Testis (tissue), 2 donors: ENCODE results near the gene RNASEH2B.

Experiments
- POLR2A ChIP-seq: fragments of 450-650 bp; IDR thresholded peaks from one replicate; pipeline ENCODE4 v1.6.1; 2017; ENCODE audit warnings: antibody characterized with exemption, mild to moderate bottlenecking, moderate library complexity
- TF ChIP-seq, protein P1 (sequence below), 3 experiments: fragments of 450-650 bp in 2 of 3; fragments of 200-600 bp in 1 of 3; sonication (generic) in 1 of 3; IDR thresholded peaks; one replicate each; pipeline ENCODE4 v1.5.1; 2016 to 2019; ENCODE audit warnings: antibody characterized with exemption in 3 of 3, mild to moderate bottlenecking in 2 of 3, moderate library complexity in 1 of 3

DNA sequence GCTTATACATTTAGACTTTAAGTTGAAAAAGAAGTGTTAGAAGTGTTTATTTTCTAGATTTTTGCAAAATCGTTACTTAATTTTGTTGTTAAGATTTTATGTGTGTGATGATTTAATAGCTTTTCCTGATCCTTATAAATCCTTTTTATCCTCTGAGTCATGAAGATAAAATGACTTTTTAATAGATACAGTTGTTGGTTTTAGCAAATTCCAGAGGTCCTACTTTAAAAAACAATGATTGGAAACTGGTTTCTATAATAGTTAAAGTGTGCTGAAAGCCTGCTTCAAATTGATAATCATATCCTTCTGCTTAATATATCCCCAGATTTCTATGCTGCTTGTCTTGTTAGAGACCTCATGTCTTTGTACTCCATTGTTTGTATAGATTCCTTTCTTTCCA is 39.0 kb downstream of the RNASEH2B start:
- TF ChIP-seq POLR2A = no peak
- TF ChIP-seq, protein P1, sequence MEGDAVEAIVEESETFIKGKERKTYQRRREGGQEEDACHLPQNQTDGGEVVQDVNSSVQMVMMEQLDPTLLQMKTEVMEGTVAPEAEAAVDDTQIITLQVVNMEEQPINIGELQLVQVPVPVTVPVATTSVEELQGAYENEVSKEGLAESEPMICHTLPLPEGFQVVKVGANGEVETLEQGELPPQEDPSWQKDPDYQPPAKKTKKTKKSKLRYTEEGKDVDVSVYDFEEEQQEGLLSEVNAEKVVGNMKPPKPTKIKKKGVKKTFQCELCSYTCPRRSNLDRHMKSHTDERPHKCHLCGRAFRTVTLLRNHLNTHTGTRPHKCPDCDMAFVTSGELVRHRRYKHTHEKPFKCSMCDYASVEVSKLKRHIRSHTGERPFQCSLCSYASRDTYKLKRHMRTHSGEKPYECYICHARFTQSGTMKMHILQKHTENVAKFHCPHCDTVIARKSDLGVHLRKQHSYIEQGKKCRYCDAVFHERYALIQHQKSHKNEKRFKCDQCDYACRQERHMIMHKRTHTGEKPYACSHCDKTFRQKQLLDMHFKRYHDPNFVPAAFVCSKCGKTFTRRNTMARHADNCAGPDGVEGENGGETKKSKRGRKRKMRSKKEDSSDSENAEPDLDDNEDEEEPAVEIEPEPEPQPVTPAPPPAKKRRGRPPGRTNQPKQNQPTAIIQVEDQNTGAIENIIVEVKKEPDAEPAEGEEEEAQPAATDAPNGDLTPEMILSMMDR (IDR thresholded peaks at IDR 0.05) = no peak
